C4-2B (cell line): ENCODE results near the gene RAB40C.
A peak's percentile ranks its signal among the peaks of the same experiment; 100 is the strongest.

Source experiments
- H3K27ac ChIP-seq: fragments of 450-650 bp; 2 replicates; pipeline ENCODE4 v1.5.1; 2017
- ZFX ChIP-seq: fragments of 450-650 bp; IDR thresholded peaks from 2 replicates; pipeline ENCODE4 v1.6.1; 2017
- TF ChIP-seq, protein P1 (sequence below): fragments of 450-650 bp; conservative IDR thresholded peaks from 2 replicates; pipeline ENCODE4 v1.5.1; 2017; ENCODE audit warnings: mild to moderate bottlenecking

The RAB40C gene

DNA sequence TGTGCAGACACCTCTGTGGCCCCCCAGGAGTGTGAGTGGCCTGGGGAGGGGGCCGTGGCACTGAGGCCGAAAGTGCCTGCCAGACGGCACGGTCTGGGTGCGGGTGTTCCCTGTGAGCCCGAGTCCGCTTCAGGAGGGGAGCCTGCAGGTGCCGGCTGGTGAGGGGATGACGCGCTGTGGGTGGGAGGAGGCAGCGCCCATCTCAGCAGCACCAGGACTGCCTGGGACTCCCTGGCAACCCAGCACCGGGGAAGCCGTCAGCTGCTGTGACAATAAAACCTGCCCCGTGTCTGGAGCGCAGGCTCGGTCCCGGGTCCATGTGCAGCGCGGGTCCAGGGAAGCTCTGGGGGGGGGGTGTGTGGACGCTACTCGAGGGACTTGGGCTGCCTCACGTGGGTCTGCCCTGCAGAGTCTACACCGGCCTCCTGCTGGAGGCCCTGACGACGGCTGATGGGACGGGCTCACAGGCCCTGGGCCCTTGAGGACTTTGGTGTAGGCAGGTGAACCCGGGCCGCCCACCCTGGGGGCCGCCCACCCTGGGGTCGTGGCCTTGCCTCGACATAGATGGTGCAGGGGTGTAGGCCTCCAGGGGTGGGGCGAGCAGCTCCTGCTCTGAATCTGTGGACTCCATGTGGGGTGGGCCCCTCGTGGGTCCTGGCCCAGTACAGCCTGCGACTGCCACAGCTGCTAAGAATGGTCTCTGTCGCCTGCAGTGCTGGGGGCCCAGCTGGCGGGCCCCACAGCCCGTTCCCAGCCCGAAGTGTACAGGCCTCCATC lies 5.9 kb upstream of the RAB40C start:
- TF ChIP-seq, protein P1, sequence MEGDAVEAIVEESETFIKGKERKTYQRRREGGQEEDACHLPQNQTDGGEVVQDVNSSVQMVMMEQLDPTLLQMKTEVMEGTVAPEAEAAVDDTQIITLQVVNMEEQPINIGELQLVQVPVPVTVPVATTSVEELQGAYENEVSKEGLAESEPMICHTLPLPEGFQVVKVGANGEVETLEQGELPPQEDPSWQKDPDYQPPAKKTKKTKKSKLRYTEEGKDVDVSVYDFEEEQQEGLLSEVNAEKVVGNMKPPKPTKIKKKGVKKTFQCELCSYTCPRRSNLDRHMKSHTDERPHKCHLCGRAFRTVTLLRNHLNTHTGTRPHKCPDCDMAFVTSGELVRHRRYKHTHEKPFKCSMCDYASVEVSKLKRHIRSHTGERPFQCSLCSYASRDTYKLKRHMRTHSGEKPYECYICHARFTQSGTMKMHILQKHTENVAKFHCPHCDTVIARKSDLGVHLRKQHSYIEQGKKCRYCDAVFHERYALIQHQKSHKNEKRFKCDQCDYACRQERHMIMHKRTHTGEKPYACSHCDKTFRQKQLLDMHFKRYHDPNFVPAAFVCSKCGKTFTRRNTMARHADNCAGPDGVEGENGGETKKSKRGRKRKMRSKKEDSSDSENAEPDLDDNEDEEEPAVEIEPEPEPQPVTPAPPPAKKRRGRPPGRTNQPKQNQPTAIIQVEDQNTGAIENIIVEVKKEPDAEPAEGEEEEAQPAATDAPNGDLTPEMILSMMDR: no peak
- no peak overlapping the region for H3K27ac ChIP-seq

DNA sequence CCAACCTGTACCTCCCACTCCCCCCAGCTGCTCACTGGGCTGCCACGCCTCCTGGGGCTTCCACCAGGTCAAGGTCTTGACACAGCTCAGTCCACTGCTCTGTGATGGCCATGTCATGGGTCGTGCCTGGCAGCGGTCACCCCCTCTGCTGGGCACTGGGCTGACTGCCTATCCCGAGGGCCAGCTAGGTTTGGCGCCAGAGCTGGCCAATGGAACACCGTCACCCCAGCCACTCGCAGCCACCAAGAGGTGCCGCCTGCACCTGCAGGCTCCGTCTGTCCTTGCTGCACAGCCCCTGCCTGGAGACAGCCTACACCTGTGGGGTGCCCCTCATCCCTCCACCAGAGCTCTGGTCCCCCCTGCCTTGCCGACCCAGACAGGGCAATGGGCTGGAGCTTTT lies 4.5 kb upstream of the RAB40C start:
- H3K27ac ChIP-seq: no peak overlapping the region
- no peak for TF ChIP-seq ZFX
- TF ChIP-seq, protein P1: no peak; the same call in 1 of the 2 replicates

DNA sequence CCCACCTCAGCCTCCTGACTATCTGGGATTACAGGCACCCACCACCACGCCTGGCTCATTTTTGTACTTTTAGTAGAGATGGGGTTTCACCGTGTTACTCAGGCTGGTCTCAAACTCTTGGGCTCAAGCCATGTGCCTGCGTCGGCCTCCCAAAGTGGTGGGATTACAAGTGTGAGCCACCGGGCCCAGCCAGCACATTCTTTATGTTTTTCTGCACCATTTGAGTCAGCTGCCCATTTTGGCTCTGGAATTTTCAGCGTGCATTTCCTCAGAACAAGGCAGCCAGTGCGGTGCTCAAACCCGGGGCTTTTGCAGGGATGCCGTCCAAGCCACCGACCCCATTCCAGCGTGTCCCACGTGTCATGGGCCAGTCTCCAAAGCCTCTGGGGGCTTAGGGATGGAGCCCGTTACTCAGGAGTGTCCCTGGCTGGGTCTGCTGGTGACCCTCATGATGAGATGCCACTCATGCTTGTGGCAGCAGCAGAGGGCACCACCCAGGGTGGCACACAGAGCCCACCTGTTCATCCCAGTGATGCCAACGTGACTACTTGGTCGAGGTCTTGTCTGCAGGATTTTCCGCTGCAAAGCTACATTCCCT lies 3.7 kb upstream of the RAB40C start:
- TF ChIP-seq ZFX: no peak
- TF ChIP-seq, protein P1: no peak
- no peak overlapping the region; the same call in 1 of the 2 replicates for H3K27ac ChIP-seq

DNA sequence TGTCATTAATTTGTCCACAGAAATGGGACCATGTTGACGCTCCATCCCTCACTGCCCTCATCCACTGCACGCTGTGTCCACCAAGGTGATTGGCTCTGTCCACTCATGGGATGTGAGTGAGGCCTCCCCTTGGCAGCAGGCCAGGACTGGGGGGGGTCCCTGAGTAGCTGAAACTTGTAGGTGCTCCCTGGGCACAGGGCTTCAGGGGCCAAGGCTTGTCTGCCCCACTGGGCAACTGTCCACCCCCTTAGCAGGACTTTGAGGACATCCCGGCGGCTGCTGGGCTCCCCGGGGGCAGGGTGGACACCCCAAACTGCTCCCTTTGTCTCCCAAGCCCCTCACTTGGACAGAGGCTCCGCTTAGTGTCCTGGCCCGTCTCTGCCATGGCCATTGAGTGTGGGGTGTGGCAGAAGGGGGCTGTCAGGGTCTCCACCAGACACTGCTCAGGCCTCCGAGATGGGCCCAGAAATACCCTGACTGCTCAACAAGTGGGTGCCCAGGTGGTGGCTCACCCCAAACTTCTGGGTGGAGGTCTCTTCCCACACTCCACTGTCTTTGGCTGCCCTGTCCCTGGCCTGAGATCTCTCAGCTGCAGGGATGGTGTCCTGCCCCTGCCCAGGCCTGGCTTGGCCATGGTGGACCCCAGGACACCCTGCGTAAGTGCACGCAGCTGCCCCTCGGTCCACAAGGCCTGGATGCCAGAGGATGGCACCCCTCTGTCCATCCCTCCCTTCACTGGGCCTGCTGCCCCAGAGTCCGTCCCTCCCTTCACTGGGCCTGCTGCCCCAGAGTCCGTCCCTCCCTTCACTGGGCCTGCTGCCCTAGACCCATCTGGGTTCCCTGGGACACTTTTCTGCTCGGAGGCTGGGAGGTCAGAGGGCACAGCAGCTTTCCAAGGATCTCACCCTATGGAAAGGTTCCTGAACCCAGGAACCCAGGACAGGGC lies 2.9 kb upstream of the RAB40C start:
- H3K27ac ChIP-seq: peak overlapping the region; percentile 99
- TF ChIP-seq ZFX: no peak
- TF ChIP-seq, protein P1: no peak

DNA sequence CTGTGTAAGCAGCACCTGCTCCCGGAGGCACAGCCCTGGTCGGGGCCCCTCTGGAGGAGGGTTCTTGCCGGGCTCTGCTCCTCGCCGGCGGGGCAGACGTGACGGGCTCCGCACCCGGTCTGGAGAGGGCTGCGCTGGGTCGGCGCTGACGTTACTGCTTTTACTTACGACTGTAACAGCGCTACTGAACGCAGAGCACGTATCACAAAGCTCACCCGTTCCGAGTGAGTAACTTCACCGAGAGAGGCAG lies 1.3 kb upstream of the RAB40C start:
- peak overlapping the region; percentile 99 for H3K27ac ChIP-seq
- TF ChIP-seq, protein P1: no peak
- TF ChIP-seq ZFX: no peak

DNA sequence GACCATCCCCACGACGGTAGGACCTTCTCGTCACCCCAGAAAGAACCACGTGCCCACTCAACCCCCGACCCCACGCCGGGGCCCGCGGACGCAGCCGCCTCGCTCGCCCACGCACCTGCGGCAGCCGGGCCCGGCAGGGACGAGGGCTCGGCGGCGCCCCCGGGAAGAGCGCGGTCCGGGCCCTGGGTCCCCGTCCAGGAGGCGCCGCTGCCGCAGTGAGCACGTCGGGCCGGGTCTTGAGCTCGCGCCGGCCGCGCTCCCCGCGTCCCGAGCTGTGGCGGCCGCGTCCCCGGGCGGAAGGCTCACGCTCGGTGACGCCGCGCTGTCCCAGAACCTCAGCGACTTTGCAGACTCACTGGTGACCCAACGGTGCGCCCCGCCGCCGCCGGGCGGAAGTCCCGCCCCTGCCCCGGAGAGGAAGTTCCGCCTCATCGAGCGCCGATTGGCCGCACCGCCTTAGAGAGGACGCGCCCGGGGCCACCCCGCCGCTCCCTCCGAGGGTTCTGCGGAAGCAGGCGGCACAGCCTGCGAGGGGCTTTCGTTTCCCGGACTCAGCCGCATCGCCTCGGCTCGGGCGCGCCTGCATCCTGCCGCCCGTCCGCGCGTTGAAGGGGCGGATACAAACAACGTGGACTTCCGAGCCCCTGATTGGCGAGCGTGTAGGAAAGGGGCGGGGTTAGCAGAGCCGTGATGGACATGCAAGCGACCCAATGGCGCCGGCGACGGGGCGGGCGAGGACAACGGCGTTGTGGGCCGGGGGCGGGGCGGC lies 793 bp upstream of the RAB40C start:
- peak overlapping the region; percentile 99 for H3K27ac ChIP-seq
- TF ChIP-seq, protein P1: no peak
- TF ChIP-seq ZFX: peak; percentile 56
